Neural cell (in vitro differentiated cells): ENCODE results near the gene SELL.

Experiments
- CTCF ChIP-seq: fragments of 450-650 bp; IDR thresholded peaks from 2 replicates; pipeline ENCODE4 v1.5.1; 2014; ENCODE audit warnings: antibody characterized with exemption, mild to moderate bottlenecking, moderate library complexity; ENCODE audit not compliant: poor library complexity, severe bottlenecking
- EZH2 ChIP-seq: fragments of 200-600, 300-800 bp; shearing (Covaris generic), sonication (generic); IDR thresholded peaks from 2 replicates; pipeline ENCODE4 v1.6.1; 2014; ENCODE audit warnings: antibody characterized with exemption, low read length, borderline replicate concordance, mild to moderate bottlenecking; ENCODE audit not compliant: insufficient read depth, poor library complexity, severe bottlenecking
- SMC3 ChIP-seq: fragments of 450-650 bp; conservative IDR thresholded peaks from 2 replicates; pipeline ENCODE4 v1.6.1; 2014; ENCODE audit warnings: antibody characterized with exemption, mild to moderate bottlenecking, moderate library complexity; ENCODE audit not compliant: poor library complexity
- TAF1 ChIP-seq: IDR thresholded peaks from 2 replicates; pipeline ENCODE4 v1.6.1; 2012; ENCODE audit warnings: low read depth

DNA sequence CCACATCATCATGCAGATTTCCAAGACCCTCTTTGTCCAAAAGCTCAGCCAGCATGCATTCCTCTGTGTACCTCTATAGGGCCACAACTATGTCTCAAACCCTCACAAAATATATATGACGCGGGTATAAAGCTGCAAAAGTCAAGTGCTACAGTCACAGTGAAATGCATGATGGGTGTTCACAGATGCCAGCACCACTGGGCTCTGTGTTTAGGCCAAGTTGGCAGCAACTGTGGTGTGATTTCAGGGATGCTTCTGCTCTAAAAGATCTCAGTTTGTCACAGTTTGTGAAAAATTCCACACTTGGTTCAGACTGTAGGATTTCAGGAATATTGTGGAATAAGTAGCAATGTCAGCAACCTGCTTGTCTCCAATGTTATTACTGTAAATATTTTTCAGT lies 57.5 kb downstream of the SELL start:
- TF ChIP-seq SMC3: no peak
- no peak for TF ChIP-seq CTCF
- no peak for TF ChIP-seq TAF1
- TF ChIP-seq EZH2: no peak
